LNCaP clone FGC (cell line): ENCODE data around the gene KRT79.

ENCODE experiments used
- DNase-seq: peaks from one replicate; pipeline ENCODE4 v3.0.0-alpha.2; 2011; ENCODE audit warnings: low read depth
- H3K4me3 ChIP-seq: 2 replicates; pipeline ENCODE4 v1.5.1; 2011; ENCODE audit warnings: mild to moderate bottlenecking, low read depth, low read length, control low read depth
- TF ChIP-seq, protein P1 (sequence below): IDR thresholded peaks from 2 replicates; pipeline ENCODE4 v1.5.1; 2012; ENCODE audit warnings: mild to moderate bottlenecking; ENCODE audit not compliant: control insufficient read depth, insufficient read depth; ENCODE audit errors: extremely low read depth

KRT79 gene

DNA sequence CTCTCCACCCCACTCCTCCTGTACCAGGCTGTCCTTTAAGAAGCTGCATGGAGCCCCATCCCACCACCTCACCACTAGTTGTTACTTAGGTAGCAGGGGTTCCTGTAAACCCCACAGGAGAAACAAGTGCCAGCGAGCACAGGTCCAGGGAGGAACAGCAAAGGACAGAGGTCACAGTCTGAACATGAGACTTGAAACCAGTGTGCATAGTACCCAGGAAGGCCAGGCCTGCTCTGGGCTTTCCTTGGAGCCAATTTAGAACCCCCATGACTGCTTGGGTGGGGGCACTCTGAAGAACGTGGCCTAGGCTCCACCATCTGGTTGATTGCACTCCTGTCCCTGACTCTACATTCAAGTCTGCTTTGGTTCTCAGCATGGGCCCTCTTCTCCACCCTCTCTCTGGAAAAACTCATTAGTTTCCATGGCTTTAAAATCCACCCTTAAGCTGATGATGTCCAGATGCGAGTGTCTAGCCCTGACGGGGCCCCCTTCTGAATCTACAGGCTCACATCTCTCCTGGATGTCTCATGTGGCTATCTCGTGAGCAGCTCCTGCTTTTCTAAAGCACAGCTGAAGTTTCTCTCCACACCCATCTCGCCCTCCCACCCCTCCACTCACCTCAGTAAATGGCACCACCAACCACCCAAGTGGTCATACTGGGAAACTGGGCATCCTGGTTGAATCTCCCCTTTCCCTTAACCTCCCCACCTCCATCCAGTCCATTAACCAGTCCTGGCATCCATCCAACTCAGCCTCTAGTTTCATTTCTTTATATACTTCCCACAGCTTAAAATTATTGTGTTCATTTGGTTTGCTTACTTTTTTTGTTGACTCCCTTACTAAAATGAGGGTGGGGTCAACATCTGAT lies 46.6 kb downstream of the KRT79 start:
- no peak for DNase-seq
- TF ChIP-seq, protein P1, sequence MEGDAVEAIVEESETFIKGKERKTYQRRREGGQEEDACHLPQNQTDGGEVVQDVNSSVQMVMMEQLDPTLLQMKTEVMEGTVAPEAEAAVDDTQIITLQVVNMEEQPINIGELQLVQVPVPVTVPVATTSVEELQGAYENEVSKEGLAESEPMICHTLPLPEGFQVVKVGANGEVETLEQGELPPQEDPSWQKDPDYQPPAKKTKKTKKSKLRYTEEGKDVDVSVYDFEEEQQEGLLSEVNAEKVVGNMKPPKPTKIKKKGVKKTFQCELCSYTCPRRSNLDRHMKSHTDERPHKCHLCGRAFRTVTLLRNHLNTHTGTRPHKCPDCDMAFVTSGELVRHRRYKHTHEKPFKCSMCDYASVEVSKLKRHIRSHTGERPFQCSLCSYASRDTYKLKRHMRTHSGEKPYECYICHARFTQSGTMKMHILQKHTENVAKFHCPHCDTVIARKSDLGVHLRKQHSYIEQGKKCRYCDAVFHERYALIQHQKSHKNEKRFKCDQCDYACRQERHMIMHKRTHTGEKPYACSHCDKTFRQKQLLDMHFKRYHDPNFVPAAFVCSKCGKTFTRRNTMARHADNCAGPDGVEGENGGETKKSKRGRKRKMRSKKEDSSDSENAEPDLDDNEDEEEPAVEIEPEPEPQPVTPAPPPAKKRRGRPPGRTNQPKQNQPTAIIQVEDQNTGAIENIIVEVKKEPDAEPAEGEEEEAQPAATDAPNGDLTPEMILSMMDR: no peak
- H3K4me3 ChIP-seq: no peak overlapping the region

DNA sequence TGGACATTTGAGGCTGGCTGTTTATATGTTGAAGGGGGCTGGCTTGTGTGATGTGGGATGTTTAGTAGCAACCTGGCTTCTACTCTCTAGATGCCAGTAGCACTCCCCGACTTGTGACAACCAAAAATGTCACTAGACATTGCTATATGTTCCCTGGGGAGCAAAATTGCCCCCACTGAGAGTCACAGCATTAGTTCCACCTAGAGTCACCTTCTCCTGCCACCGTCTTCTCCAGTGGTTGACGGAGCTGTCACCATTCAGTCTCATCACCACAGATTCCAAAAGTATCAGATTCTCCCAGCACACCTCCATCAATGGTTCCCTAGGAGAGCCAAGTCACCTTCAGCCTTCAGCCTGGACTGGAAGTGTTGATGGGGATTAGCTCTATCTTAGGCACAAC lies 49.2 kb downstream of the KRT79 start:
- H3K4me3 ChIP-seq: no peak overlapping the region
- TF ChIP-seq, protein P1: no peak
- no peak for DNase-seq

DNA sequence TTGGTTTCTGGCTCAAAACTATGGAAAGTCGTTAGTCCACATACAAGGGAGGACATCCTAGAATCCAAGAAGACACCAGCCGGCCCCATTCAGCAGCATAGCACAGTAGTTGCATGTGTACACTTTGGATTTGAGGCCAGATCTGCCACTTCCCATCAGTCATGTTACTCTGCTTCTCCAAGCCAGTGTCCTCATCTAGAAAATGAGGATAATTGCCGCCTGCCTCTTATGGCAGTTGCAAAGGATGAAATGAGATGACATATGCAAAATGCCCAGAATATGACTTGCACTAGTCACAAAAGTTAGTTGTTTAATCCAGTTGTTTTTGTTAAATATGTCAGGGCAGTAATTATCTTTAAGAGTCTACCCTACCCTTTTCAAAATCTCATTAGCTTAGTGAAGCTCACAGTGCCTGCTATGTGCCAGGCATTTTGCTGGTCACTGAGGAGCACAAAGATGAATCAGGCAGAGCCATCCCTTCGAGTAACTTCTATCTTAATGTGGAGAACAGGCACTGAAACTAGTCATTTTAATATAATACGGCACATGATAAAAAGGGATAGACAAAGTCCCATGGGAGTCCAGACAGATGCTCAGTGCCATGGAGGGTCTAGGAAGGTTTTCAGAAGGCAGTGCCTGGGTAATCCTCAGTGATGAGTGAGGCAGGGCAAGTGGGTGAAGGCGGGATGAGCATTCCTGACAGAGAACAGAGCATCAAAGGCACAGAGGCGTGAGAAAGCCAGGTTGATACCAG lies 50.4 kb downstream of the KRT79 start:
- TF ChIP-seq, protein P1: no peak
- no peak overlapping the region for H3K4me3 ChIP-seq
- DNase-seq: no peak

DNA sequence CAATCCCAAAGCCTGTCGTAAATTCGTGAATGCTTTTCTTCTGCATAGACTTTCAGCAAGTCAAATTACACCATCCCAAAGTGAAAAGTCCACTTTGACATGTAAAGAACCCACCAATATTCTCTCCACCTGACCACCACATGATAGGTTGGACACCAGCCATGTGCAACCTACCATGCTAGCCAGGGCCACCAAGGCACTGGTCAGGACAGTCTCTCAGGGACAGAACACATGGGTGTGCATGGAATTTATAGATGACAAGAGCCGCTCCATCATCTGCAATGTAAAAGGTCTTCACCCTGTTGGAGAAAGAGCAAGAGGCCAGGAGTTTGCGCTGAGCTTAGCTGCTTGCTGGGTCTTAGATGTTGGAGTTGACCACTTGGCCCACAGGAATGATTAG lies 51.6 kb downstream of the KRT79 start:
- no peak for DNase-seq
- H3K4me3 ChIP-seq: no peak overlapping the region
- TF ChIP-seq, protein P1: no peak

DNA sequence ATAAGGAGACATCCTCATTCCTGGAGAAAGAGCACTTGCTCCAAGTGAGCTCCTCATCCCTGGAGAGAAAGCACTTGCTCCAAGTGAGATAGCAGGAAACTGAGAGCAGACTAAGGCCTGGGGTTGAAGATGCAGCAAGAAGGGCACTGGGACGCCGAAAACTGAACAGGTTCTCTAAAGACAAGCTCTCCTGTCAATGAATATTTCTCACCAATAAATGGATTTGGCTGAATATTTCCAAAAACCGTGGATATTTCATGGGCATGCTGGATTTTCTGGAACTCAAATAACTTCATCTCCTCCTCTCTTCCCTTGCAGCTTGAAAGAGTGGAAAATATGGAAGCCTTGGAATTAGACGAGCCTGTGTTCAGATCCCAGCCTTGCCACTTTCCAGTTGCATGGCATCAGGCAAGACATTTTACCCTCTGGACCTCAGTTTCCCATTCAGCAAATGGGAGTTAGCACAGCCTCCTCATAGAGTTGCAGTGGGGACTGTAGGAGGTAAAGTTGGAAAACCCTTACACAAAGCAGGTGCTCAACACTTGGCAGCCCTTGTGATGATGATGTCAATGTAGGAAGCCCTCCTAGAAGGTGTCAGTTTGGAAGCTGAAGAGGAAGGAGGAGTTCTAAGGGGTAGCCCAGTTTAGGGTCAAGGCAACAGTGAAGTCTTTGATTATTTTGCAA lies 52.6 kb downstream of the KRT79 start:
- H3K4me3 ChIP-seq: no peak overlapping the region
- TF ChIP-seq, protein P1: no peak
- no peak for DNase-seq

DNA sequence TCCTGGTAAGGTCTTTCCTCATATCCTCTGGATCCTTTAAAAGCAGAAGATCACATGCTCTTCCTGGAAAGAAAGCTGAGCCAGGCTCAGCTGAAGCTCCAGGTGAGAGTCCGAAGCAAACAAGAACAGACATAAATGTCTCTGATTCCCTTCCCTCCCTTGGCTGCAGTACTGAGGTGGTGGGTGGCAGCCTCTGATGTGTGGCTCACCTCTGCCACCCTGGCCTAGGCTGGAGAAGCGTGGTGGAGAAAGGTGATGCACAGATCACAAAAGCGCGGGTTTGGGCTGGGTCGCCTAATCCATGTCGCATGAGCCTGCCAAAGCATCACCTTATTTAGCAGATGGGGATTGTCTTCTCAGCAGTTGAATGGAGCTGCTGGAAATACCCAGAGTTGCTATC lies 54.2 kb downstream of the KRT79 start:
- TF ChIP-seq, protein P1: no peak
- H3K4me3 ChIP-seq: no peak overlapping the region
- no peak for DNase-seq
